Measurements from ENCODE around the gene PNKP. TPM values are rescaled to one million over a fixed set of nuclear protein-coding genes. Genes with fewer than 3 reads are reported as not detected.

PNKP gene
- total RNA-seq, 2 experiments from 2014 or later, result 86.7 to 93.1 TPM

DNA sequence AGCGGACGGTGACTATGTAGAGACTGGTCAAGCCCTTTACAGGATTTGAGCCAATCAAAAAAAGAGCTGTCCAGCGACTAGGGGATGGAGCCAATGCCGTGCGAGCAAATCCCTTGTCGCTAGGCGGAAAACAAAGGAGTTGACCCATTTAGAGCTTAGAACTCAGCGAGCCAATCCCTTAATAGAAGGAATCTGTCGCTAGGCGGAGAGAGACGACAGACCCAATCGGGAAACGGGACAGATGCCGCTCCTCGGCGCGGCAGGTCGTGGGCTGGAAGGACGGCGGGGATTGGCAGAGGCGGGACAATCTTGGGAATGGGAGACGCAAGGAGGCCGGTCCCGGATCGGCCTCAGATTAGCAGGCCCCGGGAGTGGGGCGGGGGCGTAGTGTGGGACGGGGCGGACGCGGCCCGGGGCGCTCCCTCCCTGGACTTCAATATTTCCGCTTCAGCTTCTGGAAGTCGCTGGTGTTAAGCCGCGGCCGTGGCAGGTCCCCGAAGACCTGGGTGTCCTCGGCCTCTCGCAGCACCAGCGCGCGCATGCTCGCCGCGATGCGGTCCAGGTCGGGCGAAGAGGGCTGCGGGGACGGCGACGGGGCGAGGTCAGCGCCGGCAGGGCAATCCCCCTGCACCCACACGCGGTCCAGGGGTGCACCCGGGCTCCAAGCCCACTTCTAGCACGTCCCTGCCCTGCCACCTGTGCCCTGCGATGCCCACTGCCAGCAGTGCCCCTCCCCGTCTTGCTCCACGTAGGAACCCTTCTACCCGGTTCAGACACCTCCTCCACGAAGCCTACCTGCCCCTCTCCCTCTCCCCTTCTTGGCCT is 2.3 kb upstream of the PNKP start:
- ChIA-PET POLR2A (interaction anchor here (0.9 to 1.2 kb wide), 4 partner anchors 15 to 21 kb away, joined by 3 to 5 read pairs (median 3); partner anchors contain the start of gene PTOV1), CTCF (interaction anchor here (0.5 to 1.2 kb wide), 4 partner anchors 17 to 60 kb away, joined by 3 to 5 read pairs (median 3); partner anchors contain the start of genes ATF5, NUP62 and PTOV1)

DNA sequence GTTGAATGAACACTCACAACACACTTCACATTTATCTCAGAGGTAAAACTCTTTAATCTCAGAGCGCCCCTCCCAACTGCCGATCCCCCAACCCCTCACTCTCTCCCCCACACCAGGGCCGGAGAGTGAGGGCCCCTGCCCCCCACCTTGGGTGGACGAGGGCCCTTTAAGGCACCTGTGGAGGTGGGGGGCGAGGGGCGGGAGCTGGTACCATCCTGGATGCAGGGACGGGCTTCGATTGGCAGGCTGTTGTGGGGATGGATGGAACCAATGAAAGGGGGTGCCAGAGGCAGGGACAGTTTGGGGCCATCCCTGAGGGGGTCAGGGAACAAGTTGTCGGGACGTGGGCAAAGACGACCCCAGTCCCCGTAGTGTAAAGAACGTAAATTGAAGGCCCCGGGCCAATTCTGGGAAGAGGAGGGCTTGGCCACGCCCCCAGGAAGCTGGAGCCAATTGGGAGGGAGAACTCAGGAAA is 1.7 kb upstream of the PNKP start:
- ChIA-PET CTCF (interaction anchor here (1.0 to 1.2 kb wide), 3 partner anchors 18 to 60 kb away, joined by 3 to 5 read pairs (median 3); partner anchors contain the start of genes ATF5, NUP62 and PTOV1), POLR2A (interaction anchor here (0.6 to 1.2 kb wide), 5 partner anchors 15 to 21 kb away, joined by 3 to 5 read pairs (median 3); partner anchors contain the start of gene PTOV1)

DNA sequence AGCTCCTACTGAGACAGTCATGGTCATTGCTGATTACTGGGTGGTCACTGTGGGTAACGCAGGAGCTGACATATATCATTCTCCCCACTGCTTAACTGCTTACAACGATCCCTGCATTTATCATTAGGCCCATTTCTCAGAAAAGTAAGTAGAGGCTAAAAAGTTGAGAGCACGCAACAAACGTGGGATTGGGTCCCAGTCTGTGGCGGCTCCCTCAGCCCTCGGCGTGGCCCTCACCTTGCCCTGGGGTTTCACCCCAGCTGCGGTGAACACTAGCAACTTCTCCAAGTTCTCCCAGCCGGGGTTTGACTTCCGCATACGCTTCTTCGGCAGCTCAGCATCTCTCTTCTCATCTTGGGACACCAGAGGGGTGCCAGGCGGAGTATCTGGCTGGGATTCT is 2.5 kb downstream of the PNKP start:
- CTCF ChIA-PET, result interaction anchor here (0.7 to 1.1 kb wide), 3 partner anchors 63 to 147 kb away, joined by 3 to 5 read pairs (median 3); partner anchors contain the start of genes ATF5 and NUP62
- POLR2A ChIA-PET, result interaction anchor here (0.6 to 1.7 kb wide), 3 partner anchors 11 to 60 kb away, joined by 3 to 5 read pairs (median 4); partner anchors contain the start of gene PTOV1

DNA sequence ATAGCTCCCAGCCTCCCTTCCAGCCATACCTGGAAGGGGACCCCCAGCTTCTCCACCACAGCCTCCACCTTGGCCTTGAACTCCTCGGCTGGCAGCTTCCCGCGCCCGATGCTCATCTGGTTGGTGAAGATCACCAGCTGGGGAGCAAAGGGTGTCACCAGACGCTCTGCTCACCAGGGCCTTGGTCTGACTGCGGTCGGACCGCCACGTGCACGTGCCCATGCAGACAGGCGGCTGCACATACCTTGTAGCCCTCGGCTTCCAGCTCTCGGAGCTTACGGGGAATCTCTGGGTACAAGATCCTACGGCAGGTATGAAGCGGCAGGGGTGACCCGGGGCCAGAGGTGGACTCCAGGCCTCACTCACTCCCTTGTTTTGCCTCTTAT is 3.4 kb downstream of the PNKP start:
- CTCF ChIA-PET, result interaction anchor here (1.3 kb wide), 1 partner anchor 13 kb away, joined by 4 read pairs; the partner anchor contains the start of gene PTOV1
- POLR2A ChIA-PET, result interaction anchor here (1.4 to 1.7 kb wide), 2 partner anchors 11 to 14 kb away, joined by 5 to 10 read pairs; partner anchors contain the start of gene PTOV1

DNA sequence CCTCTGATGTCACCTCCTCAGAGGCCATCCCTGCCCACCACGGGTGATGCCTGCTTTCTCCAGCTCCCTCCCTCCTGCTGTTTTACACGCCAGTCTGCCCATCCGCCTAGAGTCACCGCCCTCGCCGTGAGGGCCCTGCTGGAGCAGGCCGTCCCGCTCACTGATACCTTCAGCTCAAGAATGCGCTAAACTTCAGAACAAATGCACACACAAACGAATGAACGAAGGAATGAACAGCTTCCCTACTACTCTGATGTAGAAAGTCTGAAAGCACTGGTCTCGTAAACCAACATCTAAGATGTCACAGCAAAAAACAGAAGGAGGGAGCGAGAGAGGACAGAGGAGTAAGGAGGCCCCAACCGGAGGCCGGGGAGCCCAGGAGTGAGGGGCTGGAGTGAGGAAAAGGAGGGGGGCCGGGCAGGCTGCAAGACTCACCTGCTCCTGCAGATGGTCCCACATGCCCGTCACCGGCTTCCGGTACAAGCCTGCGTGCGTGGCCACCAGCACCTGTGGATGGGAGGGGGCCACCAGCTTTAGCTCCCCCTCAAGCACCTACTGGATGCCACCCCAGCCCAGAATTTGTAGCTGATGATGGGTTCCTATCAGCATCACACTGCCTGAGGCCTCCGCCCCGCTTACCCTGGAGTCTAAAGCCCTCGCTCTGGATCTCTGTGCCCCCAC is 4.0 kb downstream of the PNKP start:
- POLR2A ChIA-PET, result interaction anchor here (1.4 to 1.7 kb wide), 2 partner anchors 10 to 13 kb away, joined by 5 to 10 read pairs; partner anchors contain the start of gene PTOV1
- CTCF ChIA-PET, result interaction anchor here (1.3 to 1.6 kb wide), 2 partner anchors 11 to 13 kb away, joined by 3 to 4 read pairs; partner anchors contain the start of gene PTOV1

DNA sequence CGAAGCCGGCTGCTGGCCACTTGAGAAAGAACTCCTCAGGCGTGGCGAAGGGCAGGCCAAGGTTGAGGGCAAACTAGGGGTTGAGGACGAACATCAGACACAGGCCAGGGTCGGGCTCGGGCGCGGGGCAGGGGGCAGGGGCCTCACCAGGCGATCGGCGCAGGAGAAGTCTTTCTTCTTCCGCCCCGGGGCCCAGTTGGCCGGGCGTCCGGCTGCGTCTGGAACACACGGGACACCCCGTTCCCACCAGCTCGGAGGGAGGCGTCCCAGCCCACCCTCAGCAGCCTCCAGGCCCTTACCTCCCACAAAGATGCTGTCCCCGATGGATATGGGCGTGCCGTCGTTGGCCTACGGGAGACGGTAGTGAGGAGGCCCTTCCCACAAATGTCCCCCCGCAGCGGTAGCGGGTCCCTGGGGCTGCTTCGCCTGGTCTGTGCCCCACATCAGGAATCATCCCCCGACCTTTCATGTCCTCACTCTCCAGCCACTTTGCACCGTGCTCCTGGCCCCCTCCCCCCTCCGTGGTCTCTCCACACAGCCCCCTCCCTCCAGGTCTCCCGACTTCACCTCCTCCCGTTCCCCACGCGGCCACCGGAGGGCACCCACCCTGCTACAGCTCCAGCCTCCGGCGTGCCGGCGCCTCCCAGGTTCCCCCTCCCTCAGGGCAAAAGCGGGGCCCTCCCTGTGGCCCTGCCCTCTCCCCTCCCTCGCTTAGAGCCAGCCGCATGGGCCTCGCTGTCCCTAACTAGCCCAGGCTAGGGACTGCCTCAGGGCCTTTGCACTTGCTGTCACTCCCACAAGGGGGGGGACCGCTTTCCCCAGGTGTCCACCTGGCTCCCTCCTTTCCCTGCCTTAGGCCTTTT is 4.8 kb downstream of the PNKP start:
- POLR2A ChIA-PET, result interaction anchor here (1.4 kb wide), 1 partner anchor 10 kb away, joined by 10 read pairs; no protein-coding TSS in a partner anchor

DNA sequence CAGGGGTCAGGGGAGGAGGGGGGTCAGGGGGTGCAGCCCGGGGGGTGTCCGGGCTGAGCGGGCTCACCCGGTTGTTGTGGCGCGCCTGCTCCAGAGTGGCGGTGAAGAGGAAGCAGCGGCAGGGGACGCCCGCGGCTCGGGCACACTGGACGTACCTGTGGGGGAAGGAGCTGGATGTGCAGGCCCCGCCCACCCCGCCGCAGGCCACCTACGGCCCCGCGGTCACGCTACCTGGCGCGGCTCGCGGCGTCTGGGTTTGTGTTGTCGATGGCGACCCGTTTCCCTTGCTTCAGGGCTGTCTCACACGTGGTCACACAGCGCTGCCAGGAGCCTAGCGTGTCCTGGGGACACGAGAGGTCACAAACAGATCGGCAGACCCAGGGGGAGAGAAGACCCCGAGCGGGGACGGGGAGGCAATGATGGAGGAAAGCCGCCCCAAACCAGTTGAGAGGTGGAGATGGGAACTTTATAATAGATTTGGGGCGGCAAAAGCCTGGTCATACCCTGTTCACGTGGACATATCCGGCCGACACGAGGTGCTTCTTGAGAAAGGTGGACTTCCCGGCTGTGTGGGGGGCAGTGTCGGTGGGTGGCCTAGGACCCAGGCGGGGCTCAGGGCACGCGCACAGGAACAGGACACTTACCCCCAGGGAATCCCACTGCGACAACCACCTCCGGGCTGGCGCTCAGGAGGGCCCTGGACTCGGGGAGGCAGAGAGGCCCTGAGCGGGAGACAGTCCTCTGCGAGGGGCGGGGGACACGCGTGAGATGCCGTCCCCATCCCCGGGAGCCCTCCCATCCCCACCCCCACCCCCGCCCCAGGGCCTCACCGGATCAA is 5.6 kb downstream of the PNKP start:
- POLR2A ChIA-PET, result no interaction called here
- CTCF ChIA-PET, result interaction anchor here (1.6 kb wide), 1 partner anchor 13 kb away, joined by 3 read pairs; no protein-coding TSS in a partner anchor

More for the DNA sequence above, 4.8 kb downstream of the PNKP start:
- CTCF ChIA-PET, result interaction anchor here (1.3 to 1.6 kb wide), 2 partner anchors 12 kb away, joined by 3 to 4 read pairs; partner anchors contain the start of gene PTOV1

DNA sequence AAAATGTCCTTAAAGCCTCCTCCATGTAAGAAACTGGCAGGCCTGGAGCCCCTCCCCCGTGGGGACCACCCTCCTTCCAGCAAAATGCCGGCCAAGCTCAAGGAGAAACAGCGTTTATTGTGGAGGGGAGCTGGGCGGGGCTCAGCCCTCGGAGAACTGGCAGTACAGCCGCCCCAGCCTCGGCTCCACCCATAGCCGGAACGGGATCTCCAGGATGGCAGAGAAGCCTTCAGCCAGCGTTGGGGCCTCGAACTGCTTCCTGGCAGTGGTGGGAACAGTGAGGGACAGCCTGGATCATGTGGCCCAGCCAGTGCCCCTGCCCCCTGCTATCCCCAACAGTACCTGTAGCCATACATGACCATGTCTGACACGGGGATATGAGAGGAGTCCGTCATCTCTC is 6.3 kb downstream of the PNKP start:
- POLR2A ChIA-PET, result no interaction called here
- CTCF ChIA-PET, result no interaction called here

DNA sequence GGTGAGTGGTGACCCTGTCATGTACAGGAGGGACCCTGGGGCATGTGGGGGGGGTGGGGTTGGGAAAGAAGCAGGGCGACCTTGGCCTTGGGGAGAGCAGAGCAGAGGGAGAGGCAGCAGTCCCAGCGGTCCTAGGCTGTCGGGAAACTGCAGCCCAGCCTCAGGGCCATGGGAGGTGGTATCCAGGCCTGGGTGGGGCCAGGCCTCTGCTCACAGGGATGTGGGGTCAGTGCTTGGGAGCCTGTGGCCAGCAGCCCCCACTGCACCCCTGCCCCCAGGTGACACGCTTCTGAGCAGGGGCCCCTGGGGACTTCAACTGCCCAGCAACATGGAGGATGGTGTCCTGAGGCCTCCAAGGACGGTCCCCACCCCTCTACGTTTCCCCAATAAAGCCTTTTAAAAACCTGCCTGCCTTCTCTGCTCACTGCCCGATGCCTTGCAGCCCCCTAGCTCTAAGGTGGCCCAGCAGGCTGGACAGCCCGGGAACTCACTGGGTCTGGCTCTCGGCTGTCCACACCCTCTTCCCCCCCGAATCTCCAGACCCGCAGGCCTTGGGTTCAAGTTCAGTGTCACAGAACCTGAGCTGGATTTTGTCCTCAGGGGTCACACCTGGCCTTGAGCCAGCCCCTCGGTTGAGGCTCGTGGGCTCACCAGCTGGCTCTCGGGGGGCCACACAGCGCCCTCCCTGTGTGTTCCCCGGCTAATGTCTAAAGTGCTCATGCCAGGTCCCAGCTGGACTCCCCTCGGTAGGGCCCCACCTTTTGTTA is 6.9 kb downstream of the PNKP start:
- ChIA-PET CTCF (no interaction called here), POLR2A (no interaction called here)

DNA sequence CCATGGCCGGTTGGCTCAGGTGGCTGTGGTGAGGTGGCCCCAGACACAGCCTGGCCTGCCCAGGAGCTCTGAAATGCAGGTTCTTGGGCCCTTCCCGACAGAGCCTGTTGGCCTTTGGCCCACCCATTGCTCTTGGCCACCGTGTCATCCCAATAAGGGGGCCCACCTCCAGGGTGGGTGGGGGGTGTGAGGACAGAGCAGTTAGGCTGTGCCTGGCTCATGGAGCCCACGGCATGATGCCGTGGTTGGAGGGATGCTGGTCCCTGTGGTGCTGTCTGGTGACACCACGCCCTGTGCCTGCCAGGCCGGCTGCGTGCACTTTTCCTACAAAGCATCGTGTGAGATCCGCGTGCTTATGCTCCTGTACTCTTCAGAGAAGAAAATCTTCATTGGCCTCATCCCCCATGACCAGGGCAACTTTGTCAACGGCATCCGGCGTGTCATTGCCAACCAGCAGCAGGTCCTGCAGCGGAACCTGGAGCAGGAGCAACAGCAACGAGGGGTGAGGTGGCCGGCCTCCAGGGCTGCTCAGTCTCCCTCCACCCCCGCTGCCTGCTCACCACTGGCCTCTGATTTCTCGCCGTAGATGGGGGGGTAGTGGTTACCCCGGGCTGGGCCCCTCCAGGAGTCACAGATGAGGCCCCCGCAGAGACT is 7.6 kb downstream of the PNKP start:
- CTCF ChIA-PET, result no interaction called here
- POLR2A ChIA-PET, result no interaction called here

DNA sequence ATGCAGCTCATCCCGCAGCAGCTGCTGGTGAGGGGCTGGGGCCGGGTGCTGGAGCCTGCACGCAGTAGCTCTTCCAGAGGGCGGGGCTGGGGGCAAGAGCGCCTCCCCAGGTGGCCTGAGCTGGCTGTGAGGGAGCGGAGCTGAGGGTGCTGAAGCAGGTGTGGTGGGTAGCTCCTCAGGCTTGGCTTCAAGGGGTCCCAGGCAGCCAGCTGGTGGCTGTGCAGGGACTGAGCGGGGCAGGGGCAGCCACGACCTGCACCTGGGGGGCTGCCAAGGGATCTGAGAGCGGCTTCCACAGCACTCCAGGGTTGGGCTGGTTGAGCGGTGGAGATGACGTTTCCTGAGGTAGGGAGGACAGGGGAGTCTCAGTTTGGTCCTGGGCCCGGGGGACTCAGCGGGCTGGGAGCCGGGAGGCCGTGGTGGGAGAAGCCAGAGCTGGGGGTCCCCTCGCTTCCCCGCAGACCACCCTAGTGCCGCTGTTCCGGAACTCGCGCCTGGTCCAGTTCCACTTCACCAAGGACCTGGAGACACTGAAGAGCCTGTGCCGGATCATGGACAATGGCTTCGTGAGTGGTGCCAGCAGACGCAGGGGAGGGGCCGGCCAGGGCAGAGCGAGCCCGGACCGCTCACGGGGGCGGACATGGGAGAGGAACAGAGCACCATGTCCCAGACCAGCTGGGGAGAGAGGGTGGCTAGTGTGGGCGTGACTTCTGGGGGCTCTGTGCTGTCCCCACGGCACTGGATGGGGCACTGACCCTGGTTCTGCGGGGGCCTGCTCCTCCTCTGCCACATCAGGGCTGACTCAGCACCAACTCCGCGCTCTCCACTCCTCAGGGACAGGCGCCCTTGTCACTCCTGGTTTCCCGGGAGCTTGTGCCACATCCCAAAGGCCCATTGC is 9.0 kb downstream of the PNKP start:
- ChIA-PET CTCF (no interaction called here), POLR2A (interaction anchor here (0.6 kb wide), 2 partner anchors 136 to 489 kb away, joined by 3 to 10 read pairs; no protein-coding TSS in a partner anchor)

DNA sequence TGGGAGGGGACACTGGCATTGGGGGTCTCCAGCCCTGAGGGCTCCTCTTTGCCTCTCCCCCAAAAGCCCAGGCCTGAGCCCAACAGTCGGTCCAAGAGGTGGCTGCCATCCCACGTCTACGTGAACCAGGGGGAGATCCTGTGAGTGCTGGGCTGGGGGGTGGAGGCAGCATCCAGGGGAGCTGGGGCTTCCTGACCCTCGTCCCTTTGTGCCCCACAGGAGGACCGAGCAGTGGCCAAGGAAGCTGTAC is 9.6 kb downstream of the PNKP start:
- ChIA-PET CTCF (no interaction called here), POLR2A (no interaction called here)

DNA sequence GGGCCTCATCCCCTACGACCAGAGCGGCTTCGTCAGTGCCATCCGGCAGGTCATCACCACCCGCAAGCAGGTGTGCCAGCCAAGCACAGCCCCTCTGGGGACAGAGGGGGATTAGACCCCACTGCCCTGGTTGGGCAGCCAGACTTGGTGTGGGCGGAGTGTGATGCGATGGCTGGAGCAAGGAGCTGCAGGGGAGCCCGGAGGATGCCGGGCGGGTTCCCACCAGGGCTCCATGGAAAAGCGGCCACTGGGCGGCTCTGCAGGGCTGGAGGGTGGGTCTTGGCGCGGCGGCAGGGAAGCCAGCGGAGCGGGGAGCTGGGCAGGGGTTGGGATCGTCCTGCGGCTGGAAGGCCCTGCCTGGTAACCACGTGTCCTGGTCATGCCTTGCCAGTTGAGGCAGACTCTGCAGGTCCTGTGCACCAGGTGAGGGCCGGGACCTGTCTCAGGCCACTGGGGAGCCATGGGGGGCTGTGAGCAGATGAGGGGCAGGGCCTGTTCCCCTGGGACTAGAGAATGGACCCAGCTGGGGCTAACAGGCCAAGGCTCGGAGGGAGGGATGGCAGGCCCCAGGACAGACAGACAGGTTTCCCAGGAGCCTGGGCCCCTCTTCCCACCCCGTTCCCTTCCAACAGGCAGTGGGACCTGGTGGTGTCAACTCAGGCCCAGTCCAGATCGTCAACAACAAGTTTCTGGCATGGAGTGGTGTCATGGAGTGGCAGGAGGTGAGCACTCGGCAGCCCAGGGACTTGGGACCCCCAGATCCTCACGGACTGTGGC is 10.1 kb downstream of the PNKP start:
- ChIA-PET POLR2A (no interaction called here), CTCF (no interaction called here)

DNA sequence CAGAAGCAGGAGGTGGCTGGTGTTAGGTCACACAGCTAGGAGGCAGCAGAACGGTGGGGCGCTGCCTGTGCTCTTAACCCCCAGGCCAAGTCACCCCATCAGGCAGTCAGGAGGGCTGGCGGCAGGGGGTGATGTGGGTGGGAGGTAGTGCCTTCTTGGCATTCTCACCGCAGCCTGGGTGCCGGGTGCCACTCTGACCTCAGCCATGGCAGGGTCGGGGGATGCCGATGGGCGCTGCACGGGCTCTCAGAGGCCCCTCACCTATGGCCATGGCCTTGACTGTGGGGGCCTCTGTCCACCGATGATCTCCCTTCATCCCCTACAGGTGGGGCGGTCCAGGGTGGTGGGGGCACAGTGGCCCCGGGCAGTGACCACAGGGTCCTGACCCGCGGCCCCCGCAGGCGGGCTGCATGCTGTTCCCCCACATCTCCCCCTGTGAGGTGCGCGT is 10.8 kb downstream of the PNKP start:
- ChIA-PET POLR2A (no interaction called here), CTCF (no interaction called here)

All from activated CD8-positive, alpha-beta memory T cell treated with anti-CD3 and anti-CD28 coated beads for 36 hours (primary cell).